ENCODE results near the gene MMD.

- TF ChIP-seq, protein P1, sequence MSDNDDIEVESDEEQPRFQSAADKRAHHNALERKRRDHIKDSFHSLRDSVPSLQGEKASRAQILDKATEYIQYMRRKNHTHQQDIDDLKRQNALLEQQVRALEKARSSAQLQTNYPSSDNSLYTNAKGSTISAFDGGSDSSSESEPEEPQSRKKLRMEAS (IDR thresholded peaks at IDR 0.05) = no peak
- no peak for TF ChIP-seq EP300 (IDR thresholded peaks at IDR 0.05; ENCODE audit: borderline replicate concordance)
- TF ChIP-seq YY1 (IDR thresholded peaks at IDR 0.05; ENCODE audit: low read depth) = no peak
- TF ChIP-seq EGR1 (IDR thresholded peaks at IDR 0.05) = no peak
- TF ChIP-seq ZBTB7A (IDR thresholded peaks at IDR 0.05; ENCODE audit: low read depth) = no peak
- no peak for TF ChIP-seq CREB1 (IDR thresholded peaks at IDR 0.05; ENCODE audit: low read depth)
- TF ChIP-seq REST (IDR thresholded peaks at IDR 0.05; ENCODE audit: low read depth) = no peak
- TF ChIP-seq USF1 (IDR thresholded peaks at IDR 0.05) = no peak
- no peak for TF ChIP-seq TCF12 (IDR thresholded peaks at IDR 0.05; ENCODE audit: low read depth)
- TF ChIP-seq CEBPB (IDR thresholded peaks at IDR 0.05) = no peak
- TF ChIP-seq RAD21 (IDR thresholded peaks at IDR 0.05; ENCODE audit: low read depth) = no peak
- TF ChIP-seq NFIC (IDR thresholded peaks at IDR 0.05) = no peak
These were observed 76.5 kb downstream of the MMD start for GRCh38 chr17:55345132-55345531.
